SU-DHL-6 (cell line): Measurements from ENCODE around the gene RABL6.

Source experiments
- H2AFZ ChIP-seq: fragments of 200-600 bp; sonication (generic); 2 replicates; pipeline ENCODE4 v1.6.1; 2014; ENCODE audit warnings: low read depth, mild to moderate bottlenecking, moderate library complexity, mixed read lengths, antibody characterized with exemption, low read length; ENCODE audit not compliant: severe bottlenecking
- H3F3A ChIP-seq: fragments of 200-600 bp; shearing (Covaris generic); 2 replicates; pipeline ENCODE4 v1.6.0; 2016; ENCODE audit warnings: antibody characterized with exemption, mild to moderate bottlenecking; ENCODE audit not compliant: insufficient read depth
- H3K27ac ChIP-seq: fragments of 200-600 bp; sonication (generic); 2 replicates; pipeline ENCODE4 v1.5.1; 2016; ENCODE audit warnings: low read depth, mild to moderate bottlenecking, low read length, moderate library complexity, mixed read lengths
- H3K27me3 ChIP-seq: fragments of 200-600 bp; sonication (generic), shearing (Covaris generic); 2 replicates; pipeline ENCODE4 v1.6.0; 2014; ENCODE audit warnings: mild to moderate bottlenecking, low read length
- H3K36me3 ChIP-seq: fragments of 200-600 bp; sonication (generic); 2 replicates; pipeline ENCODE4 v1.6.1; 2014; ENCODE audit warnings: mild to moderate bottlenecking, low read length, mixed read lengths
- H3K4me2 ChIP-seq: fragments of 300-600, 200-600 bp; shearing (Covaris generic), sonication (generic); 2 replicates; pipeline ENCODE4 v1.6.0; 2014; ENCODE audit warnings: low read length, low read depth, mild to moderate bottlenecking; ENCODE audit not compliant: poor library complexity, severe bottlenecking
- H3K4me3 ChIP-seq: fragments of 200-600 bp; sonication (generic); 2 replicates; pipeline ENCODE4 v1.5.1; 2014; ENCODE audit warnings: antibody characterized with exemption, low read length, mild to moderate bottlenecking, mixed read lengths; ENCODE audit not compliant: insufficient read depth, poor library complexity, severe bottlenecking
- H3K79me2 ChIP-seq: fragments of 200-600 bp; sonication (generic); 2 replicates; pipeline ENCODE4 v1.6.1; 2014; ENCODE audit warnings: mild to moderate bottlenecking, low read length, moderate library complexity; ENCODE audit not compliant: insufficient read depth
- H3K9ac ChIP-seq: fragments of 200-600 bp; sonication (generic); 2 replicates; pipeline ENCODE4 v1.7.0; 2014; ENCODE audit warnings: mild to moderate bottlenecking, low read length
- H3K9me2 ChIP-seq: fragments of 200-600 bp; sonication (generic); replicated peaks from 2 replicates; pipeline ENCODE4 v1.6.1; 2014; ENCODE audit warnings: low read length; ENCODE audit not compliant: insufficient read depth
- H3K9me3 ChIP-seq: fragments of 200-600 bp; sonication (generic); 2 replicates; pipeline ENCODE4 v1.6.1; 2014; ENCODE audit warnings: low read length, mixed read lengths; ENCODE audit not compliant: insufficient read depth
- H4K20me1 ChIP-seq: fragments of 200-600 bp; sonication (generic); 2 replicates; pipeline ENCODE4 v1.6.1; 2014; ENCODE audit warnings: low read depth, mild to moderate bottlenecking, antibody characterized with exemption, low read length, moderate library complexity, mixed read lengths
- CTCF ChIP-seq: fragments of 200-600 bp; sonication (generic); IDR thresholded peaks from one replicate; pipeline ENCODE4 v1.5.1; 2017; ENCODE audit warnings: antibody characterized with exemption, mild to moderate bottlenecking, low read length, moderate library complexity; ENCODE audit not compliant: insufficient read depth, poor library complexity, severe bottlenecking
- EZH2phosphoT487 ChIP-seq: fragments of 200-600 bp; sonication (generic), shearing (Covaris generic); conservative IDR thresholded peaks from 2 replicates; pipeline ENCODE4 v1.6.1; 2018; ENCODE audit warnings: mild to moderate bottlenecking, antibody characterized with exemption, low read length, moderate library complexity, mixed read lengths

RABL6 gene

GRCh38 chr9:136774416-136775045 lies 33.2 kb upstream of the RABL6 start:
- Histone ChIP-seq H3K27ac (no peak overlapping the region), H3K9me2 (no peaks in the 10 kb centered on the region), H3K9me3 (peaks cover 5% of the 10 kb centered on the region; the same call in 1 of the 2 replicates), H3K27me3 (no peaks in the 10 kb centered on the region), H3K4me3 (no peak overlapping the region), H3K79me2 (no peaks in the 10 kb centered on the region), H2AFZ (no peak overlapping the region), H4K20me1 (no peaks in the 10 kb centered on the region), H3K4me2 (no peak overlapping the region), H3K9ac (no peak overlapping the region), H3K36me3 (no peaks in the 10 kb centered on the region), H3F3A (no peaks in the 10 kb centered on the region)
- TF ChIP-seq EZH2phosphoT487: no peak
- TF ChIP-seq CTCF: no peak

- H3K36me3 ChIP-seq: no peaks in the 10 kb centered on the region
- TF ChIP-seq CTCF (no peak), EZH2phosphoT487 (no peak)
- H4K20me1 ChIP-seq: no peaks in the 10 kb centered on the region
- H3K4me3 ChIP-seq: no peak overlapping the region
- H2AFZ ChIP-seq: no peak overlapping the region
- H3K4me2 ChIP-seq: no peak overlapping the region
- H3F3A ChIP-seq: no peaks in the 10 kb centered on the region
- peaks cover 5% of the 10 kb centered on the region; the same call in 1 of the 2 replicates for H3K9me3 ChIP-seq
- no peaks in the 10 kb centered on the region for H3K9me2 ChIP-seq
- no peak overlapping the region for H3K27ac ChIP-seq
- no peaks in the 10 kb centered on the region for H3K79me2 ChIP-seq
- no peak overlapping the region for H3K9ac ChIP-seq
- H3K27me3 ChIP-seq: no peaks in the 10 kb centered on the region
Observed at GRCh38 chr9:136775191-136775590, 32.6 kb upstream of the RABL6 start.

- no peaks in the 10 kb centered on the region for H3K36me3 ChIP-seq
- H3K4me3 ChIP-seq: no peak overlapping the region
- no peaks in the 10 kb centered on the region for H4K20me1 ChIP-seq
- H2AFZ ChIP-seq: no peak overlapping the region
- no peak overlapping the region for H3K4me2 ChIP-seq
- H3K79me2 ChIP-seq: no peaks in the 10 kb centered on the region
- H3K9me3 ChIP-seq: peaks cover 5% of the 10 kb centered on the region; the same call in 1 of the 2 replicates
- H3F3A ChIP-seq: no peaks in the 10 kb centered on the region
- H3K9ac ChIP-seq: no peak overlapping the region
- H3K27me3 ChIP-seq: no peaks in the 10 kb centered on the region
- no peak for TF ChIP-seq CTCF
- no peak for TF ChIP-seq EZH2phosphoT487
- H3K9me2 ChIP-seq: no peaks in the 10 kb centered on the region
- H3K27ac ChIP-seq: no peak overlapping the region
Observed at GRCh38 chr9:136776947-136777346, 30.8 kb upstream of the RABL6 start.
